Hematopoietic multipotent progenitor cell (in vitro differentiated cells): ENCODE data around the gene TM4SF1. TPM values are rescaled to one million over a fixed set of nuclear protein-coding genes. Genes with fewer than 3 reads are reported as not detected.
A peak's percentile ranks its signal among the peaks of the same experiment; 100 is the strongest.

ENCODE experiments used
- DNase-seq, 3 donors: peaks; one replicate each; pipeline ENCODE4 v3.0.0-alpha.2; 2011 to 2015; ENCODE audit warnings: low read depth in 2 of 3, low spot score in 2 of 3
- total RNA-seq: library from RNA; depleted of rRNA; stranded (reverse); fragments of >200 nt; gene quantifications from one replicate; pipeline ENCODE4 v1.2.3, GENCODE V29; 2012

TM4SF1 gene
- total RNA-seq, result 114 TPM

DNA sequence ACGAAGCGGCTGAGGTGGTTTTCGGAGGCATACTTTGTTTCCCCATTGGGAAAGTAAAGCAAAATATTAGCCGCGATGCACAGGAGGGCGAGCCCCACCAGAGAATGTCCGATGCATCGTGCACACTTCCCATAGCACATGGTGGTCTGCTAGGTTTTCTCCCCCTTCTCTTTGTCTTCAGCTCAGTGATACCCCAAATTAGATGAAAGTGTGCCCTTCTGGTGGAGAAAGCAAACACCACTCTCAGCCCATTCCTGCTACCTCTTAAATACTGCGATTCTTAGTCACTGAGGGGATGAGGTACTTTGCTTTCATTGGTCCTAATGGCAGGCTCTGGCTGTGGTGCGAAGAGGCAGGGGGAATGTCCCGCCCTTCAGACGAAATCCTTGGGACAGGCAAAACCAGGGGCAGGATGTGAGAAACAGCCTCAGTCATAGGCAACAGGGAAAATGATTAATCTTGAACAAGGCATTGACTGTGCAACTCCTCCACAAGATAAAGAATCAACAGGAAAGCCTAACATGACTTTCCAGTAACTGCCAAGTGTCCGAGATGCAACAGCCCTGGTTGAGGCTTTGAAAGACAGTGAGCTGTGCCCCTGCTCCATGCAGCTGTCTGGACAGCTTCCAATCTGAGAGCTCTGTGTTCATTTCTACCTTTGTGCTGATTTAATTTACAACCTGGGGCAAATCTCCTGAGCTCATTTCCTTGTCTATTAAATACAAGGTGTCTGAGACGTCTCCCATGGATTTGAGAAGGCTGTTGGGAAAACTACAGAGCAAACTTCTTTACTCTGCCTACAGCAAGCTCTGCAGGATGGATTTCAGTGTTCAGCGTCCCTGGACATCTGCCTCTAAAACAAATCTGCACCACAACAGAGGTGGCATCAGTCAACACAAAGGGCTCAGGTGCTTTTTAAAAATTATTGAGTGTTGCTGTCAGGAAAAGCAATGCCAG is at the start of gene TM4SF1:
TSS of gene TM4SF1 (minus strand) at position 242 of the 957 bp plus-strand sequence. CDS start at position 140, 102 bp downstream.
- peak in 2 of 3 donors; percentile 50 to 65 for DNase-seq

DNA sequence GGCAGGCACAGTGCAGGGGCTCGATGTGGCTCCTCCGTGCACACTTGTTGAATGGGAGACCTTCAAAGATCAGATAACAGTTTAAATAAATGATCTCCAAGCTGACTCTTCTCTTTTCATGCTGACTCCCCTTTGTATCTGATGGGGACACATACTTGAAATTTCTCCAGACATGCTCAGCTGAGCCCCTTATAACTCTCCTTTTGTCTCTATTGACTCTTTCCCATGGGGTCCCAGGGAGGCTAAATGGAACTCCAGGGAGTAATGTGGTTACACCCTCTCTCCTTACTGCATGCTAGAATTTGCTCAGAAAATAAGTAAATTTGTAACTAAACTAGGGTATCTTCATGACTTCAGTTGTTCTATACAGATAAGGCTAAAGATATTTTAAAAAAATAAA is 48.9 kb upstream of the TM4SF1 start:
- no peak for DNase-seq

DNA sequence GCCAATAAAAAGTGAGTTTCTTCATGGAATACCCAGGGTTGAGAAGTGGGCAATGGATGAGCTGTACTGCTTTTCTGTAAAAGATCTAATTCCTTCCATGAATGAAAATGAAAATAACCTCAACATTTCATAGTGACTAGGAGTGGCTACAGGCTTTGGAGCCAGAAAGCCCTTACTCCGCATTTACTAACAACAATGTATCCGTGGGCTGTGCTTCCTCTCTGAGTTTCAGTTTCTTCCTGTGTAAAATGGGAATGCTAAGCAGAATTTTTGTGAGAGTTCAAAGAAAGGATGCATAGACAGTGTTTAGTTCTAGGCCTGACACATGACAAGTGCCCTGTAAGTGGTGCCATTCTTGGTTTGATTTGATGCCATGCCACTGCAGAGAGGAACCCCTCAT is 47.5 kb upstream of the TM4SF1 start:
- DNase-seq, result no peak

- DNase-seq, result no peak
Observed at GRCh38 chr3:149421764-149422163, 44.3 kb upstream of the TM4SF1 start.

DNA sequence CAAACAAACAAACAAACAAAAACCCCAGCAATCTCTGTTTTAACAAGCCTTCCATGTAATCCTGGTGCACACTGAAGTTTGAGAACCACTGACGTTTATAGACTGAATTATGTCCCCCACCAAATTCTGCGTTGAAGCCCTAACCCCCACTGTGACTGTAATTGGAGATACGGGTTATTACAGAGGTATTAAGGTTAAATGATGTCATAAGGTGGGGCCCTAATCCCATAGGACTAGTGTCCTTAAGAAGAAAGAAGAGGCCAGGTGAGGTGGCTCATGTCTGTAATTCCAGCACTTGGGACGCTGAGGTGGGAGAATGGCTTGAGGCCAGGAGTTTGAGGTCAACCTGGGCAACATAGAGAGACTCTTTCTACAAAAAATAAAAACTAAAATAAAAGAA is 42.4 kb upstream of the TM4SF1 start:
- DNase-seq, result no peak

- DNase-seq, result no peak
Observed at GRCh38 chr3:149417727-149418126, 40.3 kb upstream of the TM4SF1 start.

GRCh38 chr3:149417174-149417573 is 39.7 kb upstream of the TM4SF1 start:
- no peak for DNase-seq

GRCh38 chr3:149415484-149415883 is 38.0 kb upstream of the TM4SF1 start:
- DNase-seq, result no peak

- DNase-seq, result no peak
Observed at GRCh38 chr3:149414557-149415231, 37.2 kb upstream of the TM4SF1 start.

- DNase-seq, result no peak
Observed at GRCh38 chr3:149411583-149411982, 34.1 kb upstream of the TM4SF1 start.

GRCh38 chr3:149409351-149409750 is 31.9 kb upstream of the TM4SF1 start:
- no peak for DNase-seq

DNA sequence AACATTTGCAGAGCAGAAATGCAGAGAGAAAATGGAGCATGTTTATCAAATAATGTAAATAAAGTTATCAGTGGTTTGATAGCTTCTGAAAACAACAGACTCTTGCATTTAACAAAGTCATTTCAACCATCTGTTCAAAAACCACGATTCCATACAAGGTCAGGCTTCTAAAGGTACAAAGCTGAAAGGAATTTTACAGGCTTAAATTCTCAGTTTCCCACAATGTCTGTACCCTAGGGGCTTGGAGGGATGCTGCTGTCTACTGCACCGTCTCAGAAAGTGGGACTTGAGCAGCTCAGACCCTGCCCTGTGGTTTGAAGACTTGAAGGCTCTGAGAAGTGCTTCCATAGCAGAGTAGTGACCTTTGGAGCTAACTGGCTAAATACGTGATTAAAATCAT is 30.4 kb upstream of the TM4SF1 start:
- no peak for DNase-seq

DNA sequence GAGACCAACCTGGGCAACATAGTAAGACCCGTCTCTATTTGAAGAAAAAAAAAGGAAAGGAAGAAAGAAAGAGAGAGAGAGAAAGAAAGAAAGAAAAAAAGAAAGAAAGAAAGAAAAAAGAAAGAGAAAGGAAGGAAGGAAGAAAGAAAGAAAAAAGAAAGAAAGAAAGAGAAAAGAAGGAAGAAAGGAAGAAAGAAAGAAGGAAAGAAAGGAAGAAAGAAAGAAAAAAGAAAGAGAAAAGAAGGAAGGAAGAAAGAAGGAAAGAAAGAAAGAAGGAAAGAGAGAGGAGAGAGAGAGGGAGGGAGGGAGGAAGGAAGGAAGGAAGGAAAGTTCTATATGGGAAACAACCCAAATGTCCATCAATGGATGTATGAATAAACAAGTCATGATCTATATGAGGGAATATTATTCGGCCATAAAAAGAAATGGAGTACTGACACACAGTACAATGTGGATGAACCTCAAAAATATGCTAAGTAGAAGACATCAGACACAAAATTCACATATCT is 28.8 kb upstream of the TM4SF1 start:
- DNase-seq, result no peak

- DNase-seq, result no peak
Observed at GRCh38 chr3:149403443-149403842, 26.0 kb upstream of the TM4SF1 start.

DNA sequence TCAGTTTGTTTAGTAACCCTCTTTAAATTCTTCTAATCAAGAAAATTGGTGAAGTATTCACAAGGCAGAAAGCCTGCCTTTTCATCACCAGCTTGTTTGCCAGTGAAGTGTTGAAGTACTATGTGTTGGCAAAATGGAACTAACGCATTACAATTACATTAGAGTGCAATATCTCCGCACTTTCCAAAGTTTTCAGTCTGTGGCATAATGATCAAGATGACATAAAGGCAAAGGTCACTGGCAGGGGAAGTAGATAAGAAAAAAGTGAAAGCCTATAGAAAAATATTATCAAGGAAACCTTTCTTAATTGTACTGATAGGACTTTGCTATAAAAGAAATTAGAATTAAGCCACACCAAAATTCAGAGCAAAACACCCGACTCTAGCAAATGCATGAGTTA is 25.0 kb upstream of the TM4SF1 start:
- DNase-seq, result no peak

- no peak for DNase-seq
Observed at GRCh38 chr3:149401926-149402310, 24.5 kb upstream of the TM4SF1 start.

DNA sequence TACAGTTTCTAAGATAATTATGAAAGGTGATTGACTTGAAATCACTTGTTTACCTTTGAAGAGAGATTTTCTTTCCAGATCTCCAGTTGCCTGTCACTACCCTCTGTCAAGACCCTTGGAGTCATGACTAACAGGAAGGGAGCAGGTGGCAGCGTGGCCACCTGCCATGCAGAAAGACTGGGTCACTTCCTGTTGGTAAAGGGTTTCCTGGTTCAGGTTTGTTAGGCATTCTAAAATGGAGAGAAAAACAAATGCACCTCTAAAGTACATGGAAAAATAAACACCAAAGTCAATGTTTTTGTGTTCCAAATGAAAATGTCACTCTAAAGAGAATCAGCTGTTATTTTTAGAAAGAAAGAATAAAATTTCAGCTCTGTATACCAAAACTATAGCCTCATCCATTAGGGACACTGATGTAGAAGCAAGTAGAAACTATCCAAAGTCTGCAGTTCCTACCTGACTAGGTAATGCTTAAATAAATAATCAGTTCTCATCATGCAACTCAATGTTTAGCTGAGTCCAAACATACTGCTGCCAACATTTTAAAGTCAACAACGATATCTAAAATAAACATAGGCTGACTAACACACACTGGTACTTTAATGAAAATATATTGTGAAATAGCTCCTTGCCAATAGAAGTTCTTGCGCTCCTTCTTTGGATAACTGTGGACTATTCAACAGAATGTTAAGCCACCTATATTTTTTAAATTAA is 23.9 kb upstream of the TM4SF1 start:
- DNase-seq, result no peak

DNA sequence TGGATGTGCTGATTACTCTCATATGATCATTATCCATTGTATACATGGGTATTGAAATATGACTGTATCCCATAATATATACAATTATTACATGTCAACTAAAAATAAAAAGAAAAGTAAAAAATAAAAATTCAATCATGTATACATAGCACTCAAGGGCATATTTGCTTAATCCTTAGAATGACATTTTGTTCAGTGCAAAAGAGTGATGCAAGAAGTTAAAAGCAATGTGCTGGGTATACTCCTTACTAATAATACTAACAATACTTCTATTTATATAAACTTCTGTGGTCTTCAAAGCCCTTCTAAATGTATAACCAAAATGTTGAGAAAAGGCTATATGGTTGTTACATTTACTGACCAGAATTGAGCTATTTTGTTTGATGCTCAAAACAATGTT is 23.2 kb upstream of the TM4SF1 start:
- DNase-seq, result no peak

DNA sequence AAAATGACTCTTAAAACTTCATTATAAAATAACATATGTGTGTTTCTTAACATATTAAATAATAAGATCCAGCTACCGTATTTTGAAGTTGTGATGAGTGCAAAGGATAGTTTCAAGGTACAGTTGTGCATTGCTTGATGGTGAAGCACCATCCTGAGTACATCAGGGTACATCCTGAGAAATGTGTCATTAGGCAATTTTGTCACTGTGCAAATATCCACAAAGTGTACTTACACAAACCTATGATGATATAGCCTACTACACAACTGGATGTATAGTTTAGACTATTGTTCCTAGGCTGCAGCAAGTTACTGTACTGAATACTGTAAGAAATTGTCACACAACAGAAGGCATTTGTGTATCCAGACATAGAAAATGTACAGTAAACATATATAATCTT is 20.8 kb upstream of the TM4SF1 start:
- DNase-seq, result no peak

GRCh38 chr3:149397528-149397927 is 20.1 kb upstream of the TM4SF1 start:
- DNase-seq, result no peak

GRCh38 chr3:149396476-149396875 is 19.0 kb upstream of the TM4SF1 start:
- no peak for DNase-seq
